ENCODE measurements around the gene MYL10.

Gene MYL10

GRCh38 chr7:101588131-101588935 is 40.8 kb downstream of the MYL10 start:
- H3K36me3 ChIP-seq (ENCODE audit: control insufficient read depth, low read length) = no peaks in the 10 kb centered on the region
- no peak overlapping the region for H3K27ac ChIP-seq (ENCODE audit: low read depth, low read length)
- H3K4me2 ChIP-seq (ENCODE audit: low read length) = no peak overlapping the region
- H3K9me3 ChIP-seq (ENCODE audit: control insufficient read depth, insufficient read depth, low read length) = peaks cover 6% of the 10 kb centered on the region; the same call in 1 of the 2 replicates
- no peaks in the 10 kb centered on the region for H3K4me1 ChIP-seq (ENCODE audit: control insufficient read depth, low read length)
- H3K4me3 ChIP-seq (ENCODE audit: low read length) = no peak overlapping the region
- H3K9me2 ChIP-seq (replicated peaks; ENCODE audit: control insufficient read depth, low read length) = no peaks in the 10 kb centered on the region
- no peaks in the 10 kb centered on the region for H3F3A ChIP-seq (ENCODE audit: control insufficient read depth, insufficient read depth)
- peaks cover 2% of the 10 kb centered on the region; the same call in 1 of the 2 replicates for H3K27me3 ChIP-seq (ENCODE audit: control insufficient read depth, low read length)
- H3K79me2 ChIP-seq (ENCODE audit: control insufficient read depth, low read length) = no peaks in the 10 kb centered on the region
- H4K20me1 ChIP-seq (ENCODE audit: control insufficient read depth, insufficient read depth, low read depth, low read length) = no peaks in the 10 kb centered on the region
- TF ChIP-seq CTCF (IDR thresholded peaks at IDR 0.05; ENCODE audit: low read depth, low read length, poor library complexity, severe bottlenecking) (no peak), EZH2phosphoT487 (IDR thresholded peaks at IDR 0.05; ENCODE audit: borderline replicate concordance, low read length) (no peak)

DNA sequence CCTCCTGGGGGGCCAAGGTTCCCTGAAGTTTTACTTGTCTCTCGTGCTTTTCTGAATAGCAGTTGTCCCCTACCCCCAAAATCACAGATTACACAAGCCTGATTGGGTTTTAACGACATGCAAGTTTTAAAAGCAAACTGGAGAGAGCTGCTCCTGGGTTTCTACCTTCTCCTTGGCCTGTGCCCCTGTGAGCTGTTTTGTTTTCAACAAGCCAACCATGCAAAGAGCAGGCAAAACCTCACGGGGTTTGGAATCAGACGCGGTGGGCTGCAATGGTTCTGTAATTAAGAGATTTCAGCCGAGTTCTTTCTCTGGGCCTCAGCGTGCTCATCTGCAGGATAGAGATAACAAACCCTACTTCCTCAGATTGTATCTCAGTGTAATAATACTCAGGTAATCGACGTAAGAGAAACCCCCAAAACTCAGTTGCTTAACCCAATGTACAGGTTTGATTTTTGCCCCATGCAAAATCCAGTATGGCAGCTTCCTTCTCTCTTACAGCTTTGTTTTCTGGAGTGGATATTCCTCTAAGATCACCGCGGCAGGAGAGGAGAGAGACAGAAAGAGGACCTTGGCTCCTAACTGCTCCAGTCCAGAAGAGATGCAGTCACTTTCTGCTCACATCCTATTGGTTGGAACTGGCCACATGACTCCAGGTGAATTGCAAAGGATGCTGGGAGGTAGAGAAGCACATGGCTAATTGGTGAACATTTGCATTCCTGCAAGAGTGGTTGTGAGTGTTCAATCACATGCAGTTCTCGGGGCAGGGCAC is 42.0 kb downstream of the MYL10 start:
- no peaks in the 10 kb centered on the region for H3F3A ChIP-seq (ENCODE audit: control insufficient read depth, insufficient read depth)
- H3K36me3 ChIP-seq (ENCODE audit: control insufficient read depth, low read length) = no peaks in the 10 kb centered on the region
- no peaks in the 10 kb centered on the region for H3K4me1 ChIP-seq (ENCODE audit: control insufficient read depth, low read length)
- no peak overlapping the region for H3K4me3 ChIP-seq (ENCODE audit: low read length)
- no peak overlapping the region for H3K4me2 ChIP-seq (ENCODE audit: low read length)
- peaks cover 4% of the 10 kb centered on the region; the same call in 1 of the 2 replicates for H3K27me3 ChIP-seq (ENCODE audit: control insufficient read depth, low read length)
- no peak overlapping the region for H3K27ac ChIP-seq (ENCODE audit: low read depth, low read length)
- no peaks in the 10 kb centered on the region for H3K9me2 ChIP-seq (replicated peaks; ENCODE audit: control insufficient read depth, low read length)
- H4K20me1 ChIP-seq (ENCODE audit: control insufficient read depth, insufficient read depth, low read depth, low read length) = no peaks in the 10 kb centered on the region
- TF ChIP-seq CTCF (IDR thresholded peaks at IDR 0.05; ENCODE audit: low read depth, low read length, poor library complexity, severe bottlenecking) = no peak
- TF ChIP-seq EZH2phosphoT487 (IDR thresholded peaks at IDR 0.05; ENCODE audit: borderline replicate concordance, low read length) = no peak
- peaks cover 11% of the 10 kb centered on the region; the same call in 1 of the 2 replicates for H3K9me3 ChIP-seq (ENCODE audit: control insufficient read depth, insufficient read depth, low read length)
- no peaks in the 10 kb centered on the region for H3K79me2 ChIP-seq (ENCODE audit: control insufficient read depth, low read length)

DNA sequence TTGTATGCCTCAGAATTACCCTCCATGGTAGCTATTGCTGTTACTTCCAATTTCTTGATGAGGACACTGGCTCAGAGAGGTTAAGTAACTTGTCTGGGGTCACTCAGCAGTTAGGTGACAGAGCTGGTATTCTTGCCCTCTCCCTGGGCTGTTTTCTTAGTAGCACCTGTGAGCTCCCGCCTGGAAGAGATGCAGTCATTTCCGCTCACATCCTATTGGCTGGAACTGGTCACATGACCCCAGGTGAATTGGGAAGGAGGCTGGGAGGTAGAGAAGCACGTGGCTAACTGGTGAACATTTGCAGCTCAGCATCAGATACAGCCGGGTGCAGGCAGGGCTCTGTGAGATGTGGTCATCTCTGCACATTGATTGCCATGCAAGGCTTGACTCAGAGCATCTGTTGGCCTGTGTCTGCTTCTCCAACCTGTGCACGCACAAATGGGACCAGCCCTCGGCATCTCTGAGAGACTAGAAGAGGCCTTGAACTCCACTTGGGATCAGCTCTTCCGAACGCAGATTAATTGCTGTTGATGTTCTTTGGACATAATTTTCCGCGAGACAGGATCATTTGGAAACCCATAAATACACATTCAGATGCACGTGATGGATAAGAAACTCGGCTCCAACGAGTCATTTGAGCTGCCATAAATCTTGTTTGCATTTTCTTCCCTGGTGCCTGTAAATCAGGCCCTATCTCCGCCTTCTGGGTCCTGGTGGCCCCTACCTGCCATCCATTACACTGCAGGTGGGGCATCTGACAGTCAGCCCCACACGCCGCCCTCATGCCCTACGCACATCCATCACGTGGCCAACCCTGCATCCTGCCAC is 42.8 kb downstream of the MYL10 start:
- TF ChIP-seq EZH2phosphoT487 (IDR thresholded peaks at IDR 0.05; ENCODE audit: borderline replicate concordance, low read length) = no peak
- no peak for TF ChIP-seq CTCF (IDR thresholded peaks at IDR 0.05; ENCODE audit: low read depth, low read length, poor library complexity, severe bottlenecking)
- Histone ChIP-seq H3K27me3 (ENCODE audit: control insufficient read depth, low read length) (peaks cover 4% of the 10 kb centered on the region; the same call in 1 of the 2 replicates), H3K9me2 (replicated peaks; ENCODE audit: control insufficient read depth, low read length) (no peaks in the 10 kb centered on the region), H3K4me3 (ENCODE audit: low read length) (no peak overlapping the region), H3K27ac (ENCODE audit: low read depth, low read length) (no peak overlapping the region), H3K4me1 (ENCODE audit: control insufficient read depth, low read length) (no peaks in the 10 kb centered on the region), H4K20me1 (ENCODE audit: control insufficient read depth, insufficient read depth, low read depth, low read length) (no peaks in the 10 kb centered on the region), H3K36me3 (ENCODE audit: control insufficient read depth, low read length) (no peaks in the 10 kb centered on the region), H3K9me3 (ENCODE audit: control insufficient read depth, insufficient read depth, low read length) (peaks cover 11% of the 10 kb centered on the region; the same call in 1 of the 2 replicates), H3F3A (ENCODE audit: control insufficient read depth, insufficient read depth) (no peaks in the 10 kb centered on the region), H3K79me2 (ENCODE audit: control insufficient read depth, low read length) (no peaks in the 10 kb centered on the region), H3K4me2 (ENCODE audit: low read length) (no peak overlapping the region)
